PC-3 (cell line): Measurements from ENCODE around the gene CHRND. TPM values are rescaled to one million over a fixed set of nuclear protein-coding genes. Genes with fewer than 3 reads are reported as not detected.

Experiments used
- ATAC-seq: fragments of 200-7000 bp; cut with Tn5 transposase; 2 replicates; pipeline ENCODE4 v1.9.1; 2020; ENCODE audit warnings: mild to moderate bottlenecking, moderate library complexity
- BruUV-seq: library from RNA; stranded (reverse); fragments of 400-500 nt; replicated peaks from 2 replicates; lab custom pipeline; 2021; lab: Mats Ljungman, UMichigan
- CTCF ChIA-PET: fragments of 300-600 bp; sonication (Branson Sonifier 250); formaldehyde crosslinking; loops from one replicate; lab custom pipeline; 2022; ENCODE audit warnings: antibody characterized with exemption; lab: Charles Lee
- POLR2A ChIA-PET: fragments of 300-600 bp; sonication (Branson Sonifier 250); formaldehyde crosslinking; loops from one replicate; lab custom pipeline; 2022; ENCODE audit warnings: antibody characterized with exemption; ENCODE audit not compliant: unreplicated experiment; lab: Charles Lee
- DNase-seq: peaks from one replicate; pipeline ENCODE4 v3.0.0-alpha.2; 2015
- H2AFZ ChIP-seq: fragments of 300-600 bp; sonication (generic); 2 replicates; pipeline ENCODE4 v1.6.0; 2016; ENCODE audit warnings: antibody characterized with exemption, low read length
- H3F3A ChIP-seq: fragments of 300-600 bp; sonication (generic); one replicate; pipeline ENCODE4 v1.6.0; 2017; ENCODE audit warnings: antibody characterized with exemption, low read length, control low read depth, mild to moderate bottlenecking; ENCODE audit not compliant: unreplicated experiment
- H3K27ac ChIP-seq: fragments of 300-600 bp; sonication (generic); 2 replicates; pipeline ENCODE4 v1.5.1; 2016; ENCODE audit warnings: mild to moderate bottlenecking, low read length
- H3K27me3 ChIP-seq: fragments of 300-600 bp; sonication (generic); 2 replicates; pipeline ENCODE4 v1.6.1; 2016; ENCODE audit warnings: low read length, mixed read lengths
- H3K36me3 ChIP-seq: fragments of 300-600 bp; sonication (generic); 2 replicates; pipeline ENCODE4 v1.6.1; 2016; ENCODE audit warnings: low read depth, mixed run types, low read length, mixed read lengths
- H3K4me1 ChIP-seq: fragments of 300-600 bp; sonication (generic); 2 replicates; pipeline ENCODE4 v1.5.1; 2016; ENCODE audit warnings: low read length; ENCODE audit not compliant: insufficient read depth
- H3K4me2 ChIP-seq: fragments of 300-600 bp; sonication (generic); 2 replicates; pipeline ENCODE4 v1.6.0; 2016; ENCODE audit warnings: low read length
- H3K4me3 ChIP-seq: fragments of 300-600 bp; sonication (generic); 2 replicates; pipeline ENCODE4 v1.5.1; 2016; ENCODE audit warnings: mild to moderate bottlenecking, low read length, mixed read lengths
- H3K79me2 ChIP-seq: fragments of 300-600 bp; sonication (generic); 2 replicates; pipeline ENCODE4 v1.6.1; 2017; ENCODE audit warnings: low read length, mixed read lengths
- H3K9ac ChIP-seq: fragments of 300-600 bp; sonication (generic); 2 replicates; pipeline ENCODE4 v1.6.0; 2016; ENCODE audit warnings: mild to moderate bottlenecking, low read length
- H3K9me2 ChIP-seq: fragments of 300-600 bp; sonication (generic); replicated peaks from 2 replicates; pipeline ENCODE4 v1.6.1; 2016; ENCODE audit warnings: mixed run types, low read length, mixed read lengths
- H3K9me3 ChIP-seq: fragments of 300-600 bp; sonication (generic); 2 replicates; pipeline ENCODE4 v1.6.1; 2016; ENCODE audit warnings: low read length, mixed read lengths
- H4K20me1 ChIP-seq: fragments of 300-600 bp; sonication (generic); 2 replicates; pipeline ENCODE4 v1.6.1; 2016; ENCODE audit warnings: low read length, mixed read lengths
- EZH2 ChIP-seq: fragments of 300-600 bp; sonication (generic); IDR thresholded peaks from one replicate; pipeline ENCODE4 v1.6.1; 2017; ENCODE audit warnings: antibody characterized with exemption, mild to moderate bottlenecking, low read length; ENCODE audit not compliant: unreplicated experiment
- EZH2phosphoT487 ChIP-seq: fragments of 300-600 bp; sonication (generic); IDR thresholded peaks from 2 replicates; pipeline ENCODE4 v1.6.1; 2018; ENCODE audit warnings: mild to moderate bottlenecking, antibody characterized with exemption, low read length, borderline replicate concordance
- intact Hi-C: fragments of 100-400 bp; cut with micrococcal nuclease; formaldehyde crosslinking; loops from 2 replicates; pipeline ENCODE4 v1.9.0; 2023
- total RNA-seq: library from RNA; depleted of rRNA; stranded (reverse); fragments of >200 nt; gene quantifications from 2 replicates; pipeline ENCODE4 v1.2.3, GENCODE V29; 2014
- TF ChIP-seq, protein P1 (sequence below): fragments of 300-600 bp; sonication (generic); conservative IDR thresholded peaks from 2 replicates; pipeline ENCODE4 v1.5.1; 2017; ENCODE audit warnings: antibody characterized with exemption, low read depth, mild to moderate bottlenecking, low read length

The CHRND gene
- total RNA-seq, 1 experiment from 2014 or later = not detected

- DNase-seq (no peak), ATAC-seq (no peak)
- Histone ChIP-seq H3K4me1 (no peaks in the 10 kb centered on the region), H3K9me2 (no peaks in the 10 kb centered on the region), H3K4me2 (no peak overlapping the region), H3K27me3 (peaks cover 23% of the 10 kb centered on the region), H4K20me1 (no peaks in the 10 kb centered on the region), H3F3A (no peaks in the 10 kb centered on the region), H2AFZ (no peak overlapping the region), H3K4me3 (no peak overlapping the region), H3K36me3 (no peaks in the 10 kb centered on the region), H3K9ac (no peak overlapping the region), H3K79me2 (no peaks in the 10 kb centered on the region), H3K9me3 (no peaks in the 10 kb centered on the region), H3K27ac (no peak overlapping the region)
- TF ChIP-seq EZH2 (no peak), EZH2phosphoT487 (no peak)
- CTCF ChIA-PET = no interaction called here
- intact Hi-C loops = no loop called here
- POLR2A ChIA-PET = no interaction called here
- BruUV-seq = no TSS peak
These were observed 24.6 kb upstream of the CHRND start for GRCh38 chr2:232501331-232501771.

DNA sequence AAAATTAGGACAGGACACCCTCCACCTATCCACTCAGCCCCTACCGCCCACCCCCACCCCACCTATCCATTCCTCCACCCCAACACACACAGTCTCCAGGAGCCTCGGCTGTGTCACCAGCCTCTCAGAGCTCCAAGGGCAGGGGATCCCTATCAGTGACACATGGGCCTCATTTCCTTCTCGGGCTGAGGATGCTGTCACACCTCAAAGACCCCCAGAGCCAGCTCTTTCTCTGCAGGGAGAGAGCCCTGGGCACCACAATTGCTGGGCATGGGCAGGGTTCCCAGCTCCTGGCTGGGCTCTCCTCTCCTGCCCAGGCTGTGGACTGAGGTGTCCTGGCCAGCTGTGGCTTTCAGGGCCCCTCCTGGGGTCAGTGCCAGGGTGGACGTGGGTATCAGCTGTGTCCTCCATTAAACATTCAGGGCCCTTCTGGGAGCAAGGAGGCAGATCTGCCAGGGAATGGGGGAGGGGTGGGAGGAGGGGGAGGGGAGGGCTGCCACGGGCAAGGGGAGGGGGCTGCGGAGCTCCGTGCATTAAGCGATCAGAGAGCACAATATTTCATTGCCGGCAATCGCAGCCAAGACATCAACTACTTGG is 24.1 kb upstream of the CHRND start:
- H3K4me3 ChIP-seq = no peak overlapping the region
- TF ChIP-seq, protein P1, sequence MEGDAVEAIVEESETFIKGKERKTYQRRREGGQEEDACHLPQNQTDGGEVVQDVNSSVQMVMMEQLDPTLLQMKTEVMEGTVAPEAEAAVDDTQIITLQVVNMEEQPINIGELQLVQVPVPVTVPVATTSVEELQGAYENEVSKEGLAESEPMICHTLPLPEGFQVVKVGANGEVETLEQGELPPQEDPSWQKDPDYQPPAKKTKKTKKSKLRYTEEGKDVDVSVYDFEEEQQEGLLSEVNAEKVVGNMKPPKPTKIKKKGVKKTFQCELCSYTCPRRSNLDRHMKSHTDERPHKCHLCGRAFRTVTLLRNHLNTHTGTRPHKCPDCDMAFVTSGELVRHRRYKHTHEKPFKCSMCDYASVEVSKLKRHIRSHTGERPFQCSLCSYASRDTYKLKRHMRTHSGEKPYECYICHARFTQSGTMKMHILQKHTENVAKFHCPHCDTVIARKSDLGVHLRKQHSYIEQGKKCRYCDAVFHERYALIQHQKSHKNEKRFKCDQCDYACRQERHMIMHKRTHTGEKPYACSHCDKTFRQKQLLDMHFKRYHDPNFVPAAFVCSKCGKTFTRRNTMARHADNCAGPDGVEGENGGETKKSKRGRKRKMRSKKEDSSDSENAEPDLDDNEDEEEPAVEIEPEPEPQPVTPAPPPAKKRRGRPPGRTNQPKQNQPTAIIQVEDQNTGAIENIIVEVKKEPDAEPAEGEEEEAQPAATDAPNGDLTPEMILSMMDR = no peak
- TF ChIP-seq EZH2 (no peak), EZH2phosphoT487 (no peak)
- H3K27me3 ChIP-seq = peaks cover 23% of the 10 kb centered on the region
- POLR2A ChIA-PET = no interaction called here
- H3K9me3 ChIP-seq = no peaks in the 10 kb centered on the region
- no peaks in the 10 kb centered on the region for H3K4me1 ChIP-seq
- H4K20me1 ChIP-seq = no peaks in the 10 kb centered on the region
- no peaks in the 10 kb centered on the region for H3K79me2 ChIP-seq
- H3K27ac ChIP-seq = no peak overlapping the region
- H2AFZ ChIP-seq = no peak overlapping the region
- no peaks in the 10 kb centered on the region for H3K36me3 ChIP-seq
- H3K9ac ChIP-seq = no peak overlapping the region
- ATAC-seq (no peak), DNase-seq (no peak)
- no peaks in the 10 kb centered on the region for H3K9me2 ChIP-seq
- intact Hi-C loops = no loop called here
- CTCF ChIA-PET = no interaction called here
- BruUV-seq = no TSS peak
- no peaks in the 10 kb centered on the region for H3F3A ChIP-seq
- no peak overlapping the region for H3K4me2 ChIP-seq

DNA sequence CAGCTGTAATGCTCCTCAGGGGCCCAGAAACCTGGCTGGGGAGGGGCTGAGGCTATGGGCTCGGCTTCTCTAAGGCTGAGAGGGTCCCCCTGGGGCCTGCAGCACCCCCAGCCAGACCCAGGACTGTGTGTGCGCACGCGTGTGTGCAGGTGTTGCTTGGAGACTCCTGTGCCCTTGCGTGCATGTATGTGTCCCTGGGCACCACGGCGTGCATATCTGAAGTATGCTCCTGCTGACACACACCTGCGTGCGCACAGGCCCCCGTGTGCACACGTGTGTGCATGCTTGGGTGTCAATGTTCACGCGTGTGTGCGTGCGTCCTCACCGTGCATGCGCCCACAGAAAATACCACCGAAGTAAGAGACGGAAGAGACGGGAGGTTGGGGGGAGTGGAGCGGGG is 23.4 kb upstream of the CHRND start:
- no peaks in the 10 kb centered on the region for H3K79me2 ChIP-seq
- H3K9ac ChIP-seq = no peak overlapping the region
- ChIA-PET CTCF (no interaction called here), POLR2A (no interaction called here)
- H3K4me1 ChIP-seq = no peaks in the 10 kb centered on the region
- no peaks in the 10 kb centered on the region for H4K20me1 ChIP-seq
- no peak overlapping the region for H3K27ac ChIP-seq
- no TSS peak for BruUV-seq
- no peaks in the 10 kb centered on the region for H3K9me2 ChIP-seq
- no peaks in the 10 kb centered on the region for H3F3A ChIP-seq
- H3K27me3 ChIP-seq = peaks cover 23% of the 10 kb centered on the region
- H3K4me2 ChIP-seq = no peak overlapping the region
- no peaks in the 10 kb centered on the region for H3K36me3 ChIP-seq
- no peak for DNase-seq
- intact Hi-C loops = no loop called here
- H2AFZ ChIP-seq = no peak overlapping the region
- no peak for ATAC-seq
- no peaks in the 10 kb centered on the region for H3K9me3 ChIP-seq
- H3K4me3 ChIP-seq = no peak overlapping the region
- TF ChIP-seq, protein P1 = no peak
- TF ChIP-seq EZH2phosphoT487 (no peak), EZH2 (no peak)
